Left lung (tissue), 10 donors: ENCODE data around the gene ZNF358. TPM values are rescaled to one million over a fixed set of nuclear protein-coding genes. Genes with fewer than 3 reads are reported as not detected.
"Not testable (repeated sequence)": the region's sequence is repeated elsewhere in the genome, so short reads cannot be mapped to it uniquely, and the experiment has no call there.

Experiments
- ATAC-seq: fragments of 200-7000 bp; cut with Tn5 transposase; one replicate; pipeline ENCODE4 v1.9.1; 2020; ENCODE audit warnings: moderate library complexity
- DNase-seq, 4 donors: peaks; one replicate each; pipeline ENCODE4 v3.0.0-alpha.2; 2013 to 2020
- H3K27ac ChIP-seq, 2 donors: fragments of 200-600 bp; sonication (generic) in 1 of 2; one replicate each; pipeline versions ENCODE4 v1.5.0 to v1.8.0; 2020 to 2021
- H3K27me3 ChIP-seq, 2 donors: fragments of 200-600 bp; sonication (generic) in 1 of 2; one replicate each; pipeline versions ENCODE4 v1.5.0 to v1.8.0; 2020 to 2021
- H3K36me3 ChIP-seq, 2 donors: fragments of 200-600 bp; sonication (generic) in 1 of 2; one replicate each; pipeline versions ENCODE4 v1.5.0 to v1.8.0; 2020 to 2021
- H3K4me1 ChIP-seq, 2 donors: fragments of 200-600 bp; one replicate each; pipeline ENCODE4 v1.8.0; 2021
- H3K4me3 ChIP-seq, 2 donors: fragments of 200-600 bp; sonication (generic) in 1 of 2; one replicate each; pipeline versions ENCODE4 v1.5.0 to v1.8.0; 2020 to 2021; ENCODE audit warnings: mild to moderate bottlenecking in 1 of 2
- H3K9me3 ChIP-seq, 2 donors: fragments of 200-600 bp; sonication (generic) in 1 of 2; one replicate each; pipeline versions ENCODE4 v1.5.0 to v1.8.0; 2020 to 2021
- intact Hi-C, 2 donors: fragments of 100-400 bp; cut with DNase I; formaldehyde crosslinking; loops; one replicate each; pipeline versions ENCODE4 v1.11.2 to v1.14.2; 2022
- polyA plus RNA-seq, 6 donors: library from polyadenylated mRNA; unstranded; fragments of 120-200 nt; gene quantifications; one replicate each; pipeline ENCODE4 v1.2.1, GENCODE V29; 2013; ENCODE audit not compliant: insufficient read length in 6 of 6
- total RNA-seq, 2 donors: library from RNA; stranded (reverse); fragmentation: NEBNext Ultra II Directional; extraction: Animal tissue kit (Norgen Biotek cat#: 25700); gene quantifications; one replicate each; pipeline ENCODE4 v1.2.1, GENCODE V29; 2021
- TF ChIP-seq, protein P1 (sequence below), 2 donors: fragments of 200-600 bp; sonication (generic) in 1 of 2; IDR thresholded peaks; one replicate each; pipeline versions ENCODE4 v1.5.0 to v1.8.0; 2021; ENCODE audit warnings: antibody characterized with exemption in 2 of 2
- donor health status: DM: no; HTN: yes; CAD: no.
- donor health status: DM: no; HTN: no; CAD: no.

Gene ZNF358
- total and polyA plus RNA-seq, 8 donors: 36.9 to 56.1 (median 45.3) TPM

DNA sequence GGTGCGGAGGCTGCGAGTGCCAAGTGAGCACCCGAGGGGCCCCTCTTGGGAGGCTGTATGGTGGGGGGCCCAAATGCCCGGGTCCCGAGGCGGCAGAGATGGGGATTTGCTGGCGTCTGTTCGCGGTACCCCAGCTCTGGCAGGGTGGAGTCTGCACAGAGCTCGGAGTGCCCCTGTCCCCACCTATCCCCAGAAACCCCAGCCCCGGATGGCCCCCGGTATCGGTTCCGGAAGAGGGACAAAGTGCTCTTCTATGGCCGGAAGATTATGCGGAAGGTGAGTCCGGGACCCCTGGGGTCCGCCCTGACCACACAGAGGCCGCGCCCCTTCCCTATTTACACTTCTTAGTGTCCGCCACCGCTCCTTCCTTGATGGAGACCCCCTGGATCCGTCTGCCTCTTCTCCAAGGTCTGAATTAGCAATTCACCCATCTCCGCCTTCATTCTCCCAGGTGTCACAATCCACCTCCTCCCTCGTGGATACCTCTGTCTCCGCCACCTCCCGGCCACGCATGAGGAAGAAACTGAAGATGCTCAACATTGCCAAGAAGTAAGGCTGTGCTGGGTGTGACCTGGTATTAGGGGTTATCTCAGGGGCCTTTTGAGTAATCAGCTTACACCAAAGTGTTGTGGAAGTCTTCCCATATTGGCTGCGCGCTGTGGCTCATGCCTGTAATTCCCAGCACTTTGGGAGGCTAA, 20.2 kb downstream of the ZNF358 start:
- Histone ChIP-seq H3K4me3 (peak overlapping the region; percentile 83 to 90), H3K9me3 (no peaks in the 10 kb centered on the region), H3K36me3 (peaks cover 0 to 68% of the 10 kb centered on the region in 2 donors), H3K27me3 (no peaks in the 10 kb centered on the region), H3K27ac (peak overlapping the region; percentile 81 to 93), H3K4me1 (peaks cover 7 to 51% of the 10 kb centered on the region in 2 donors)
- intact Hi-C loops: no loop called here
- no peak for DNase-seq
- TF ChIP-seq, protein P1, sequence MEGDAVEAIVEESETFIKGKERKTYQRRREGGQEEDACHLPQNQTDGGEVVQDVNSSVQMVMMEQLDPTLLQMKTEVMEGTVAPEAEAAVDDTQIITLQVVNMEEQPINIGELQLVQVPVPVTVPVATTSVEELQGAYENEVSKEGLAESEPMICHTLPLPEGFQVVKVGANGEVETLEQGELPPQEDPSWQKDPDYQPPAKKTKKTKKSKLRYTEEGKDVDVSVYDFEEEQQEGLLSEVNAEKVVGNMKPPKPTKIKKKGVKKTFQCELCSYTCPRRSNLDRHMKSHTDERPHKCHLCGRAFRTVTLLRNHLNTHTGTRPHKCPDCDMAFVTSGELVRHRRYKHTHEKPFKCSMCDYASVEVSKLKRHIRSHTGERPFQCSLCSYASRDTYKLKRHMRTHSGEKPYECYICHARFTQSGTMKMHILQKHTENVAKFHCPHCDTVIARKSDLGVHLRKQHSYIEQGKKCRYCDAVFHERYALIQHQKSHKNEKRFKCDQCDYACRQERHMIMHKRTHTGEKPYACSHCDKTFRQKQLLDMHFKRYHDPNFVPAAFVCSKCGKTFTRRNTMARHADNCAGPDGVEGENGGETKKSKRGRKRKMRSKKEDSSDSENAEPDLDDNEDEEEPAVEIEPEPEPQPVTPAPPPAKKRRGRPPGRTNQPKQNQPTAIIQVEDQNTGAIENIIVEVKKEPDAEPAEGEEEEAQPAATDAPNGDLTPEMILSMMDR (IDR thresholded peaks at IDR 0.05): no peak
- ATAC-seq: no peak

DNA sequence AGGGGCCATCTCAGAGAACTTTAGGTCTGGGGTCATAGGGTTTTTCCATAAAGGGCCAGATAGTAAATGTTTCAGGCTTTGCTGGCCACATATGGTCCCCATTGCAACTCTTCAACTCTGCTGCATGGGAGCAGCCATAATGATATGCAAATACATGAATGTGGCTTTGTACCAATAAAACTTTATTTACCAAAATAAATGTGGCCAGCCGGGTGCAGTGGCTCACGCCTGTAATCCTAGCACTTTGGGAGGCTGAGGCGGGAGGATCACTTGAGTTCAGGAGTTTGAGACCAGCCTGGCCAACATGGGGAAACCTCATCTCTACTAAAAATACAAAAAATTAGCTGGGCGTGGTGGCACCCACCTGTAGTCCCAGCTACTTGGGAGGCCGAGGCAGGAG, 23.1 kb downstream of the ZNF358 start:
- peaks cover 0 to 74% of the 10 kb centered on the region in 2 donors for H3K36me3 ChIP-seq
- H3K4me3 ChIP-seq, ATAC-seq, H3K9me3 ChIP-seq, DNase-seq, intact Hi-C loops, H3K27me3 ChIP-seq, H3K27ac ChIP-seq: not testable (repeated sequence)
- H3K4me1 ChIP-seq: peaks cover 7 to 71% of the 10 kb centered on the region in 2 donors

DNA sequence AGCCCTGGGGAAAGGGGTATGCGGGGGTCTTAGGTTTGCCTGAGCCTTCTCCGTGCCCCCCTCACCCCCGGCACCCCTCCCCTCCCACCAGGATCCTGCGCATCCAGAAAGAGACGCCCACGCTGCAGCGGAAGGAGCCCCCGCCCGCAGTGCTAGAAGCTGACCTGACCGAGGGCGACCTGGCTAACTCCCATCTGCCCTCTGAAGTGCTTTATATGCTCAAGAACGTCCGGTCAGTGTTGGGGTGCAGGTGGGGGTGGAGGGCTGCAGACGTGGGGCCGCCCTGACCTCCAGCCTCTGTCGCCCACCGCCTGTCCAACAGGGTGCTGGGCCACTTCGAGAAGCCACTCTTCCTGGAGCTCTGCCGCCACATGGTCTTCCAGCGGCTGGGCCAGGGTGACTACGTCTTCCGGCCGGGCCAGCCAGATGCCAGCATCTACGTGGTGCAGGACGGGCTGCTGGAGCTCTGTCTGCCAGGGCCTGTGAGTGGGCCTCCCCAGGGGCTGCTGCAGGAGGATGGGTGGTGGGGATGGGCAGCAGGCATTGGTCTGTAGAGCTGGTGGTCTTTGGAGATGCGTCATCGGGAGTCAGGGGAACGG, 24.0 kb downstream of the ZNF358 start:
- intact Hi-C loops: no loop called here
- Histone ChIP-seq H3K27me3 (no peaks in the 10 kb centered on the region), H3K36me3 (peaks cover 0 to 83% of the 10 kb centered on the region in 2 donors), H3K4me1 (peaks cover 7 to 72% of the 10 kb centered on the region in 2 donors), H3K4me3 (no peak overlapping the region), H3K9me3 (no peaks in the 10 kb centered on the region), H3K27ac (no peak overlapping the region)
- DNase-seq: peak in 1 of 4 donors; percentile 76
- TF ChIP-seq, protein P1 (IDR thresholded peaks at IDR 0.05): no peak
- ATAC-seq: no peak

DNA sequence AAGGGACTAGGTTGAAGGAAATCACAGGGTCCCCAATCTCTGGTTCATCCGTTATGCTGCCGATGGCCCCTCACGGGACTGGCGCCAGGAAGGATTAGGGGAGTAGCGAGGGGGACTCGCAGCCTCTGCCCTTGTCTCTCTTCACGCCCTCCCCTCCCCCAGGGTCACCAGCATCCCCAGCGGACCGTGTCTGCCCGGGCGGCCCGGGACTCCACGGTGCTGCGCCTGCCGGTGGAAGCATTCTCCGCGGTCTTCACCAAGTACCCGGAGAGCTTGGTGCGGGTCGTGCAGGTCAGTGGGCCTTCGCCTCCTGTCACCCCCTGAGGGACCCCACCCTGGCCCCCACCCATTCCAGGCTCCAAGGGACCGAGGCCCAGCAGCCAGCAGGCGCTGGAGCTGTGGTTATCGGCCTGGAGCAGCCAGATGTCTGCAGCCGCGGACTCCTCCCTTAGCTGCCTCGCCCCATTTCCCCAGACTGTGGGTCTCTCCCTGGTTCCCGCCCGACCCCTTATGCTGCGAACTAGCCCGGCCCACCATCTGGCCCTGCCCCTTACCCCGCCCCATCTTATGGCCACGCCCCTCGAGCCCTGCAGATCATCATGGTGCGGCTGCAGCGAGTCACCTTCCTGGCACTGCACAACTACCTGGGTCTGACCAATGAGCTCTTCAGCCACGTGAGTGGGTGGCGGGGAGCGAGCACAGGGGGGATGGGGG, 25.0 kb downstream of the ZNF358 start:
- DNase-seq: peak in 1 of 4 donors; percentile 83
- Histone ChIP-seq H3K27ac (no peak overlapping the region), H3K4me1 (peaks cover 6 to 78% of the 10 kb centered on the region in 2 donors), H3K9me3 (no peaks in the 10 kb centered on the region), H3K4me3 (no peak overlapping the region), H3K27me3 (no peaks in the 10 kb centered on the region), H3K36me3 (peaks cover 0 to 93% of the 10 kb centered on the region in 2 donors)
- ATAC-seq: no peak
- TF ChIP-seq, protein P1 (IDR thresholded peaks at IDR 0.05): no peak
- intact Hi-C loops: no loop called here

DNA sequence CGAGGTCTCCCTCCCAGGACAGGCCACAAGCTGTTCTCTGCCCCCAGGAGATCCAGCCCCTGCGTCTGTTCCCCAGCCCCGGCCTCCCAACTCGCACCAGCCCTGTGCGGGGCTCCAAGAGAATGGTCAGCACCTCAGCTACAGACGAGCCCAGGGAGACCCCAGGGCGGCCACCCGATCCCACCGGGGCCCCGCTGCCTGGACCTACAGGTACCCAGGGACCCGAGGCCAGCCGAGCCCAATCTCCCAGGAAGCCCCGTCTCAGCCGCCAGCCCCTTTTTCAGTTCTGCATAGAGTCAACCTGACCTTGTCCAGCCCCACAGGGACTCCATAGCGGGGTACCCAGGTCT, 25.5 kb downstream of the ZNF358 start:
- Histone ChIP-seq H3K4me3 (no peak overlapping the region), H3K36me3 (peaks cover 0 to 97% of the 10 kb centered on the region in 2 donors), H3K27ac (no peak overlapping the region), H3K9me3 (no peaks in the 10 kb centered on the region), H3K4me1 (peaks cover 1 to 79% of the 10 kb centered on the region in 2 donors), H3K27me3 (no peaks in the 10 kb centered on the region)
- TF ChIP-seq, protein P1 (IDR thresholded peaks at IDR 0.05): no peak
- ATAC-seq (no peak), DNase-seq (peak in 1 of 4 donors; percentile 82)
- intact Hi-C loops: no loop called here
